Measurements from ENCODE around the gene YTHDF1. TPM values are rescaled to one million over a fixed set of nuclear protein-coding genes. Genes with fewer than 3 reads are reported as not detected.
"Not testable (repeated sequence)": the region's sequence is repeated elsewhere in the genome, so short reads cannot be mapped to it uniquely, and the experiment has no call there.

YTHDF1 gene
- polyA plus RNA-seq, 1 donor = 31.7 TPM

- DNase-seq = no peak
These were observed 10.4 kb upstream of the YTHDF1 start for GRCh38 chr20:63226042-63226943.

DNA sequence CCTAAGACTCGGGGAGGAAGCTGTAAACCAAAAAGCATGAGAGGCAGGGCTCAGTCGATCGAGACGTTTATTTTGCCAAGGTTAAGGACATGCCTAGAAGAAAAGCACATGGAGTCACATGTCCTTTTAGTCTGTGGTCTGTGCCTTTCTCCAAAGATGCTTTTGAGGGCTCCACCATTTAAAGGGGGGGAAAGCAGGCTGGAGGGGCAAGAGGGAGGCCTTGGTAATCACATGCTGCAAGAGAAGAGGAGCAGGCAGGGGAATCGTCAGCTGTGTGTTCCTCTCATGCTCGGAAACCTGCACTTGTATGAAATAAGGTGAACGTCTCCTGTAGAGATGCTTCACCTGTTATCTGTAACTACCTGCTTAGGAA, 9.1 kb upstream of the YTHDF1 start:
- DNase-seq = no peak

DNA sequence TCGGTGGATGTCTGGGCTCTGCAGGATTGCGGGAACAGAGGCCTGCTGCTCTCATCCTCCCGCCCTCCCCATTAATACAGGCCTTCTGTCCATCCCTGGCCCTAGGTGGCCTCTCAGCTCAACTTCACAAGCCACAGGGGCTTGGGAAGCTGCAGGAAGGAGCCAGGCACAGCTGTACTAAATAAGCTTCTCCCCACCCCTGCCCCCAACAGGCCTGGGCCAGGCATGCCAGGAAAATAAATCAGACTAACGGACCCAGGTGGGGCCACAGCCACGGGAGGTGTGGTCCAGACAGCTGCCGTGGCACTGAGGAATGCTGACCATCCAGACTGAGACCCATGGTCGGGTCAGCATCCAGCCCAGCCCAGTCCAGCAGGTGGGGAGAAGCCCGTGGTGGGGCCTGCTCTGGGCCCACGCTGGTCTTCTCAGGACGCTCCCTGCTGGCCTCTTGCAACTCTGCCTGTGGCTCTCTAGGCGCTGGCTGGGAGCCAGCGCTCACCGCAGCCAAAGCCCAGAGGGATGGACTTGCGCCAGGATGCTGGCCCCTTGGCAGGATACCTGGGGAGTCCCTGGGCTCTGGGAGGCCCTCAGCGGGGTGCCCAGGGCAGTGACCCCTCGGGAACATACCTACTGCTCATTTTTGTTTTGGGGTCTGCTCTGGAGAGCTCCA, 8.6 kb upstream of the YTHDF1 start:
- no peak for DNase-seq

DNA sequence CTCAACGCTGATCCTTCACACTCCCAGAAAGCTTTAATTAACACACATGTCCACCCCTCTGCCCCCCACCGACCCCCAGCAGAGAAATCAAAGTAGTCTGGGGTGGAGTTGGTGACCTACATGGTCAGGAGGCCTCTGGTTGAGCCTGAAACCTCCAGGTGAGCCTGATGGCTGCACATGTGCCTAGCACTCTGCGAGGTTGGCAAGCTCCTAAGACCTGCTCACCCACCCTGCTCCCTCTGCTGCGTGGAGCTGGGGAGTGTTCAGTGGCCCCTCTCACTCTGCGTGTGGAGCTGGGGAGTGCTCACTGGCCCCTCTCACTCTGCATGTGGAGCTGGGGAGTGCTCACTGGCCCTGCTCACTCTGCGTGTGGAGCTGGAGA, 7.9 kb upstream of the YTHDF1 start:
- no peak for DNase-seq

- DNase-seq = no peak
These were observed 7.3 kb upstream of the YTHDF1 start for GRCh38 chr20:63223121-63223825.

- DNase-seq = no peak
These were observed 6.6 kb upstream of the YTHDF1 start for GRCh38 chr20:63222541-63222940.

- not testable (repeated sequence) for DNase-seq
These were observed 5.6 kb upstream of the YTHDF1 start for GRCh38 chr20:63221400-63222053.

- no peak for DNase-seq
These were observed 4.9 kb upstream of the YTHDF1 start for GRCh38 chr20:63220696-63221399.

DNA sequence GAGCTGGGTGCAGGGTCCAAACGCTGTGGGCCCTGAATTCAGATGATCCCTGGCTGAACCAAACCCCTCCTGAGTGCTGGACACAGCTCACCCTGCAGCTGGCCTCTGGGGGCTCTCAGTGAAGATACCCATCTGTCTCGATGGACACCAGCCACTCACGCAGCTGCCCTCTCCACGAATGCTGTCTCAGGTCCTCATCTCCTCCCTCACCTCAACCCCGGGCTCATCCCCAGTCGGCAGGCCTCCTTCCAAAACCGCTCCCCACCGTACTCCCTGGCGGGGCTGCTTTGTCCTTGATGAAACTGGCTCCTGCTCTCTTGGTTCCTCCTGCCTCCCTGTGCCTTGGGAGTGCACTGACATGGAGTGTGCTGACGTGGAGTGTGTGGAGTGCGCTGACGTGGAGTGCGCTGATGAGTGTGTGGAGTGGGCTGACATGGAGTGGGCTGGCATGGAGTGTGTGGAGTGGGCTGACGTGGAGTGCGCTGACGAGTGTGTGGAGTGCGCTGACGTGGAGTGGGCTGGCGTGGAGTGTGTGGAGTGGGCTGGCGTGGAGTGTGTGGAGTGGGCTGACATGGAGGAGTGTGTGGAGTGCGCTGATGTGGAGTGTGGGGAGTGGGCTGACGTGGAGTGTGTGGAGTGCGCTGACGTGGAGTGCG, 4.1 kb upstream of the YTHDF1 start:
- DNase-seq = no peak

- no peak for DNase-seq
These were observed 3.5 kb upstream of the YTHDF1 start for GRCh38 chr20:63219447-63219821.

DNA sequence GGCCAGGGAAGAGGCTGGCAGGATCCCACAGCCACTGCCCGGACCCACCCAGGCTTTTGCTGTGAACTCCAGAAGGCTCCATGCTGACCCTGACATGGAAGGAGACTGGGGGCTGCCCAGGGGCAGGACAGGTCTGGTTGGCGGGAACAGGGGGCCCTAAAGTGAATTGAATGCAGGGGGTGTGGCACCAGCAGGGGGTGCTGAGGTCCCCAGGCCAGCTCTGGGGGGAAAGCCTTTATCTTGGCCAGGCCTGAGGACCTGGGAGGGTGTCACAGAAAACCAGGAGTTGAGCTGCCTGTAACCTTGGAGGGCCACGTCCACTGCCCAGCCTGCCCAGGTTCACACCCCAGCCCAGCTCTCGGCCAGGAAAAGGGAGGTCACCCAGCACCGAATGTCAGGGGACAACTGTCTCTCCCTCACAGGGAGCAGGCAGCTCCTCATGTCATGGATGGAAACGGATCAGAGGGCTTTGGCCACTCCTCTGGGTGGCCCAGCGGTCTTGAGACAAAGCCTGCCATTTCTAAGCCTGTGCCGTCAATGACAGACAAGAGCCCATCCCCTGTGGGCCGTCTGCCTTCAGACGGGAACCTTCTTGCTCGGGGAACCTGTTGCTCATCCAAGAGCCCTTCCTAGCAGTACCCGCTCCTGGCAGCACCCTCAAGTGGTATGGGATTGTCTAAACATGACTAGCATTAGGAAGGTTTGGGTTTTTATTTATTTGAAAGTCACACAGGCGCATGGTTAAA, 2.9 kb upstream of the YTHDF1 start:
- no peak for DNase-seq

GRCh38 chr20:63217706-63218105, 1.8 kb upstream of the YTHDF1 start:
- no peak for DNase-seq

GRCh38 chr20:63216849-63217471, 1.0 kb upstream of the YTHDF1 start:
- no peak for DNase-seq

DNA sequence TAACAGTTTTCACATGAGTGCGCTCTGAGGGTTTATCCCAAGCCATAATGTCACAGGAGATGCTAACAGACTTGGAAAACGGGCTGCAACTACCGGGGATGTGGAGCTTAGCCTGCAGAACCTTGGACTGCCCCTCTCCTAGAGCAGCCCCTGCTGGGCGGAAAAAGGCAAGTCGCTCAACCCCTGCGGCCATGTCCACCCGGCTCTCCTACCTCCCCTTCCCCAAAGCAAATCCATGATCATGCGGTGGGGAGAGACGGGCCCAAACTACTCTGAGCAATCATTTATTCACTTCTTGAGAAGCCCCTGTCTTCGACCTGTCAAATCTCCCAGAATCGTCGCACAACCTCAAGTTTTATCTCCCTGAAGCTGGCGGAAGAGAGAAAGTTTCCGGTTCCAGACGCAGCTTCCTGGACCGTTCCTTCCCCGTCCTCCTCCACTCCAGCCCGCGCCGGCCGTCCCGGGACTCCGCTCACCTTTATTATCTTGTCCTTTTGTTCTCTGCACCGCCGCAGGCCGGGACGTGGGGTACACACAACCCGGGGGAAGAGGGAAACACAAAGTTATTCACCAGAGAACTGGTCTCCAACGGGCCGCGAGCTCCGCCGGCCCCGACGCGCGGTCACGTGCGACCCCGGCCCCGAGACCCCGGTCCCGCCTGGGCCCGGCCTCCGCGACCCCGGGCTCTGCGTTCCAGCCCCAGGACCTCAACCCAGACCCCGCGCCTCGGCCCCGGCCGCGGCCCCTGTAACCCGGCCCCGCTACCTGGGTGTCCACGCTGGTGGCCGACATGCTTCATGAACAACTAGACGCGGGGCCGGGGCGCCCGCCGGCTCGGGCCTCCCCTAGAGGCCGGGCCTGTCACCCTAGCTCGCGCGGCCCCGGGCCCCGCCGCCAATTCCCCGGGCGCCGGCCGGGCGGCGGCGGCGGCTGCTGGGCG, 560 bp downstream of the YTHDF1 start:
- DNase-seq = no peak

DNA sequence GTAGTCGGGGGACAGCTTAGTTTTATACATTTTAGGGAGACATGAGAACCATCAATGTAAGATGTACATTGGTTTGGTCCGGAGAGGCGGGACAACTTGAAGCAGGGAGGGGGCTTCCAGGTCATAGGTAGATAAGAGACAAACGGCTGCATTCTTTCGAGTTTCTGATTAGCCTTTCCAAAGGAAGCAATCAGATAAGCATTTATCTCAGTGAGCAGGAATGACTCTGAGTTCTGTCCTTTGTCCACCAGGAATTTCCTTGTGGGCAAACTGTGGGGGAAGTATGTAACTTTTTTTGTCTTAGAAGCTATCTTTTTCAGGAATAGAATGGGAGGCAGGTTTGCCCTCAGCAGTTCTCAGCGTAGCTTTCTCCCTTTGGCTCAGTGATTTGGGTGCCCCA, 1.4 kb downstream of the YTHDF1 start:
- DNase-seq = no peak

- DNase-seq = no peak
These were observed 3.1 kb downstream of the YTHDF1 start for GRCh38 chr20:63212792-63213191.

- DNase-seq = no peak
These were observed 3.6 kb downstream of the YTHDF1 start for GRCh38 chr20:63212393-63212730.

DNA sequence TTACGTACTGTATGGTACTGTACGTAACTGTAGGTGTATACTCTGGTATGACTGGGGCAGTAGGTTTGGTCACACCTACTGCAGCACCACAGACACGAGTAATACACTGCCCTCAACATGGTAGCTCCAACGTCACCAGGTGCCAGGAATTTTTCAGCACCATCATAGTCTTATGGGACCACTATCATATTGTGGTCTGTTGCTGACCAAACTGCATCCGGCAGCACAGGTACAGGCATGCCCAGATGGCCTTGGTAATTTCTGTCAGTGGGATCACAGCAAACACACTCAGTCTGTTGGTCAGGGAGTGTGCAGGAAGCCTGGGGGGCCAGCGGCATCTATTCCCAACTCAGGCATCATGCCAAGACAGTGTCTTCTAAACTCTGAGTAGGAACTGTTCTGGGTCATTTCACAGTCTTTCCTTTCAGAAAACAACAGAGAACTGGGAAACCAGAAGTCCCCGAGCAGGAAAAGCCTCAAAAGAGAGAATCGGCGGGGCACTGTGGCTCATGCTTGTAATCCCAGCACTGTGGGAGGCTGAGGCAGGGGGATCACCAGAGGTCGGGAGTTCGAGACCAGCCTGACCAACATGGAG, 5.8 kb downstream of the YTHDF1 start:
- no peak for DNase-seq

DNA sequence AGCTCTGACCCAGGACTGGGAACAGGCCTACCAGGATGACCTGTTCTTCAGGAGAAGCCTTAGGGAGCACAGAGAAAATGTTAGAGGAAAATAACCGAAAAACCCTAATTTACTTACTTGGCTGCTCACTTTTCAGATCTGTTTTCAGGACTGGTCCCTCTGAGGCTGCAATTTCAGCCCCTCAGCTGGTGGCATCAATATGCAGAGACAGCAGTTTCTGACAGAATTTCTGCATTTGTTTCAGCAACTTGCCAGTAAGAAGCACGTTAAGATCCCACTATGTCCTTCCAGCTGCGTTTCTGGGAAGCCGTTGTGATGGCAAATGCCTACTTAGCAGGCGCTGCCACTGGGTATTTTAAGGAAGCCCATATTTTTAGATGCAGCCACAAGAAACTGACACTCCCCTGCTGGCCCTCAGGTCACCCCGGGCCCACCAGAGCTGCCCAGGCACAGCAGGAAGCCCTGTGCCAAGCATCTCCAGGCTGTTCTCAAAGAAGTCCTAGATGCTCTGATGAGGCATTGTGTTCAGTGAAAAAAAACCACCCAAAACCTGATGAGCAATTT, 7.5 kb downstream of the YTHDF1 start:
- DNase-seq = no peak
